Dermis blood vessel endothelial cell (primary cell): ENCODE data around the gene CXCL14. TPM values are rescaled to one million over a fixed set of nuclear protein-coding genes. Genes with fewer than 3 reads are reported as not detected.

Experiments used
- DNase-seq: peaks from one replicate; pipeline ENCODE4 v3.0.0; 2010
- total RNA-seq: library from RNA; depleted of rRNA; stranded (reverse); fragments of >200 nt; gene quantifications from 2 replicates; pipeline ENCODE4 v1.2.3, GENCODE V29; 2014

CXCL14 gene
- total RNA-seq, 1 donor from 2014 or later, result 0.34 TPM

DNA sequence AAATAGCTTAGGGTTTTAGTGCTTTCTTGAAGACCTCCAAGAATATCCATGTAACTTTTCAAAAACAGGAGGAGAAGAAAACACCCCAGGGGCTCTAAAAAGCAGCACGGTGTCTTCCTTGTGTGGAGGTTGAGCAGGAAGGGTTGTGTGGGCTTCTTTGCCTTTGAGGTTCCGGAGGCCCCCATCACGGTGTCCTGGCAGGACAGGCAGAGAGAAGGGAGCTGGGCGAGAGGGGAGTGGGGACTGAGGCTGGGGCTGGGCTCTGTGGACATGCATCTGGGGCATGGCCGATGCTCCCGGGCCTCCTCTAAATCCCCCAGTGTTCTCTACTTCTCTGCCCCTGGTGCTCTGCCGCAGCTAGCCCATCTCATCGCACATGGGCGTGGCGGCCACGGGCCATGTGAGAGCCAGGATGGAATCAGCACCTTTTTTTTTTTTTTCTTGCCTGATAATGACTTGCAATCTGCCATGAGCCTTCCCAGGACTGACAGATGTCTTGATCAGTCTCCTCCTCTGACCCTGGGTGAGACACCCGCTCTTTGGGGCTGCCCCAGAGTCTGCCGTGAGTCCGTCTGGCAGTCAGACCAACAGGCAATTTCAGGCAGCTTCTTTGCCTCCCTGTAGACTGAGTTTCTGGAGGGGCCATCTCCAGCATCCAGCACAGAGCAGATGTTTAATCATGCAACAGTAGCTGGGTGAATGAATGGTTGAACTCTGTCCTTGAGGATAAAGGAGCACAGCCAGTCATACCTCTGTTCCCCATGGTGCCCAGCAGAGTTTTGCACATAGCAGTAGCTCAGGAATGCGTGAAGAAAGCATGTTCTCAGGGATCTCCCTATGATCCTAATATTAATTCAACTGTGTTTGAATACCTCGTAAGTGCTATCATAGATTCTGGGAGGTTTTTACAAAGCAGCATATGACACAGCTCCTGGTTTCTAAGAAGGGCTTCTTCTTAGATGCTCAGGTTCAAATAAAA is 12.1 kb downstream of the CXCL14 start:
- DNase-seq, result no peak

DNA sequence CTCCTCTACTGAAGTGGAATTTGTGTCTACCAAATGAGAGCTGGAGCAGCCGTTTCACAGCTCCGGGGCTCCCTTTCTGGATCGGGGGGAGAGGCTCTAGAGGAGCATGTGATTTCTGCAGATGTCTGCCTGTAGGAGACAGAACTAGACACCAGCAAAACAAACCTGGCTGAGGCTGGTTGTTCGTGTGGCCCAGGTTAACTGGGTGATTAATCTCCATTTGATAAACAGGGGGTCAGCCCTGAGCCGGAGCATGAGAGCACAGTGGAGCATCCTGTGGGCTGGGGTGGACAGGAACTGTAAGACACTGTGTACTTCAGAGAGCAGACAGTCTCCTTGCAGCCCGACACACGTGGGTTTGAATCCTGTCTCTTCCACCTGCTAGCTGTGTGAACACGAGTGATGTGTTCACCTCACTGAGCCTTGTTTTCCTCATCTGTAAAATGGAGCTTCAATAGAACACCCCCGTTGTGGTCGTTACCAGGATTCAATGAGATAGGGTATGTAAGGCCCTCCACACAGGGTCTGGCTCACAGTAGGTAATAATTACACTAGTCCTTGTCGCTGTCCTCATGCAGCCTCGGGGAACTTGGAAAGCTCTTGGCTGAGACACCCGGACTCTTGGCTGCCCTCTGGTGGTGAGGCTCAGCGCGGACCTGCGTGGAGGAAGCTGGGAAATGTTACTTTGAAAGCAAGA is 12.9 kb downstream of the CXCL14 start:
- peak; percentile 82 for DNase-seq

- DNase-seq, result no peak
Observed at GRCh38 chr5:135565266-135565665, 13.5 kb downstream of the CXCL14 start.

DNA sequence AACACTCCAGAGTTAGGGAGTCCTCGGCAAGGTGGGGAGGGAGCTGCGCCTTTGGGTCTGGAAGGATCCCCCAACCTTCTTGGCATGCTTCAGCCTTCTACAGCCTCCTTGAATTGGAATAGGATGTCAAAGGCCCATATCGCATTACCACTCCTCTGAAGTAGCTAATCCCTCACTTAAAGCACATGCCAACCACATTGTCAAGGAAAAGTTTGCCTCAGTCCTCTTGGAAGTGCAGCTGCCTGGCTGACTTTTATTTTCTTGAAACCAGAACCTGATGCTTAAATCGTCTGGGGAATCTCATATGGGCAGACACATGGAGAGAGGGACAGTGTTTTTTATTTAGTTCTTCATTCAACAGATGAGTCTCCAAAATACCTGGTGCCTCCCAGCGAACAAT is 14.5 kb downstream of the CXCL14 start:
- DNase-seq, result no peak

GRCh38 chr5:135561266-135561665 is 17.5 kb downstream of the CXCL14 start:
- DNase-seq, result no peak

DNA sequence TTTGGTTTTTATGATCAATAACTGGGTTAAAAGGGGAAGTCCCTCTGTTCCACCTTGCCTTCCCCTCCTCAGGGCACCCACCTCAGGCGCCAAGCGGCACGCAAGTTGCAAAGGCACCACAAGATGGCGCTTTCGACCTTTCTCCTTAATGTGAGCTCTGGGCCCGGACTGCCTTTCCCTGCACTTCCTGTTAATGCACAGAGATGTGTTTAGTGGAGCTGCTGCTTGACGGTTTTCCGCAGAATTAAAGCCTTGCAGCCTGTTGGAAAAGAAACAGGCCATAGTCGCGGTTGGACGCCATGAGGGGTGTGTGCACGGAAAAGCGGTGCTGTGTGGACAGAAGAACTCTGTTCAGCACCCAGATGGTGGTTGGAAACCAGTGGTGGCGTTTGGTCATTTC is 17.9 kb downstream of the CXCL14 start:
- DNase-seq, result peak; percentile 81

GRCh38 chr5:135559354-135559753 is 19.4 kb downstream of the CXCL14 start:
- DNase-seq, result peak; percentile 29

DNA sequence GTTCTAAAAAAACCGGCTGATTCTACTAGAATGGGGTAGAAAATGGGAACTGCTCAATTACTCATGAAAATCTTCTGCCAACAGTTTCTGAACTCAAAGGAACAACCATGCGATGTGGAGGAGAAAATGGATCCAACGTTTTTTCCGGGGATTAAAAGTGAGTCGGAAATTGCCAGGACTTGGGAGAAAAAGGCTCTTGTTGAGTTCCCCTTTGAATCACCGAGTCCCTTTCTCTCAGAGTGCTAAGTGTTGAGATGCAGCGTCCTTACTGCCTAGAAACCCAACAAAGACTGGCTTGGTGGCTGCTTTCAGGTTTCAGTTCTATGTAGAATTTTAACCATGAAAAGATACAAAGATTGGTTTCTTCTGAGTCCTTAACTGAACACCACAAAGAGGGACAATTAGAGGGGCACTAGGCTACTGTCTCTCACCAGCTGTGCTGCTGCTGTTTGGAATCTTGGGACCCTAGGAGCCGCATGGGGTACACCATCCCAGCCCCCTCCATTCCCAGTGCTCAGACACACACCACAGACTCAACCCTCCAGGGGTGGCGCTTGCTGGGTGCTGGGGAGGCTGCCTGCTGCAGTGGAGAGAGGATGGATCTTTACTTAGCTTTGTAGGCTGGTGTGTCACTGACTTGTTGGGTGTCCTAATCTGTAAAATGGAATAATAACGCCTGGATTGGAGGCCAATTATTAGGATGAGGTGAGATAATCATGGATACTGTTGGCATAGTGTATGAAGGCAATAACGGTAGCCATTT is 21.5 kb downstream of the CXCL14 start:
- no peak for DNase-seq

- no peak for DNase-seq
Observed at GRCh38 chr5:135556620-135557019, 22.2 kb downstream of the CXCL14 start.

DNA sequence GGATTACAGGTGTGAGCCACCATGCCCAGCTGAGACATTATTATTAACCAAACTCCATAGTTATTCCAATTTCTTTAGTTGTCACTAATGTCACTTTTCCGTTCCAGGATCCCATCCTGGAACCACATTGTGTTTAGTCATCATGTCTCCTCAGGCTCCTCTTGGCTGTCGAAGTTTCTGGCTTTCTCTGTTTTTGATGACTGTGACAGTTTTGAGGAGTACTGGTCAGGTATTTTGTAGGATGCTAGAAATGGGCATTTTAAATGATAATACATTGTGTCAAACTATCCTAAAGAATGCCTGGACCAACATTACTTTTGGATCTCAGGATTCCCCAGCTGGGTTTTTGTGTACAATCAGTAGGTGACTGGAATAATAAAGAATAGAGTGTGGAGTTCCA is 23.3 kb downstream of the CXCL14 start:
- no peak for DNase-seq

- DNase-seq, result no peak
Observed at GRCh38 chr5:135553688-135554462, 24.9 kb downstream of the CXCL14 start.

DNA sequence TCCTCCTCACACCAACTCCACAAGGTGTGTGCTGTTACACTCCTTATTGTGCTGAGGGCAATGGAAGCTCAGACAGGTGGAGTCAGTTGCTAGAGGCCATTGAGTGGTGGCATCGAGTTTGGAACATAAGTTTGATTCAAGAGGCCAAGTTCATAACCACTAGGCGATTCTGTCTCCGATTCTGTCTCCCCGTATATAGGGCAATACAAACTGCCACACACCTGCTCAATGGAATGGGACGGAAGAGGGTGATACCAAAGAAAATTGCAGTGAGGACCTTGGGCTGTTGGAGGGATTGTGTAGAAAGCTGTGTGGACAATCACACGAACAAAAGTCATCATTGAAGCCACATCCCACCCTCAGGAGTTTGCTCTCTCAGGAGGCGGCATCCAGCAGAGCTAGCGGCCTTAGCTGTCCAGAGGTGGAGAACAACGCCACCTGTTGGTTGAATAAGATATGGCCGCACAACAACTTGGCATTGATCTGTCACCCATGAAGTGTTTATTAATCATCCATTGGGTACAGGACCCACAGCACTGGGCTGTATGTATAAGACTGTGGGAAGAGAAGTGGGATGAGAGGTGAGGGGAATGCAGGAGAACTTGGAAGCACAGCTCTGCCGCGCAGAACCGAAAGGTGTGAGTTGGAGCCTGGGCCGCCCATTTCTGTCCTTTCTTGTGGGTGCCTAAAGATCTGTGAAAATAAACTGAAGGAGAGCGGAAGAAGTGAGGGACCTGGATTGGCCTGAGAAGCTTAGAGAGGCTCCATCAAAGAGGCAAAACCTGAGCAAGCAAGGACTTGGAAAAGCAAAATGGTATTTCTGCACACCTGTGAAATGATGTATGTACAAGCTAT is 27.0 kb downstream of the CXCL14 start:
- peak; percentile 89 for DNase-seq

GRCh38 chr5:135549413-135549812 is 29.4 kb downstream of the CXCL14 start:
- no peak for DNase-seq

GRCh38 chr5:135547590-135548254 is 31.1 kb downstream of the CXCL14 start:
- no peak for DNase-seq

GRCh38 chr5:135546912-135547311 is 31.9 kb downstream of the CXCL14 start:
- DNase-seq, result no peak

DNA sequence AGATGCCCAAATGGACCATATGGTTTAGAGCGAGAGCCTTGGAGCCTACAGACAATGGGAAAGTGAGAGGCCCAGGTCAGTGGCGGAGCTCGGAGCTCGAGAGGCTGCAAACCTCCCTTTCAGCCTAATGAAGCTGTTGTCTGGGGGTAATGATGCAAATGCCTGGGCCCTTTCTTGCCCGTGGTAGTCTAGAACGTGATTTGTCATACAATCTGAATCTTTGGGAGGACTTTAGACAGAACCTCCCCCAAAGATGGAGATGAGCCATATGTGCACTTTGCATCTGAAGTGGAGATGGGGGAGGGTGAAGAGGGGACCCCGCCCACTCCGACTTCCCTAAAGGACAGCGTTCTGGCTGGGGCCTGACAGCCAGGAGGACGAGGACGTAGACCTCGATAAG is 32.7 kb downstream of the CXCL14 start:
- DNase-seq, result no peak

- DNase-seq, result no peak
Observed at GRCh38 chr5:135545099-135545498, 33.7 kb downstream of the CXCL14 start.

- peak; percentile 25 for DNase-seq
Observed at GRCh38 chr5:135543485-135544304, 35.1 kb downstream of the CXCL14 start.

GRCh38 chr5:135543001-135543484 is 35.7 kb downstream of the CXCL14 start:
- no peak for DNase-seq
